NCI-H82 (cell line): ENCODE data around the gene SPHK2.
A peak's percentile ranks its signal among the peaks of the same experiment; 100 is the strongest.
"Not testable (repeated sequence)": the region's sequence is repeated elsewhere in the genome, so short reads cannot be mapped to it uniquely, and the experiment has no call there.

Experiments
- DNase-seq: peaks from one replicate; lab custom pipeline; 2025; lab: John Stamatoyannopoulos, UW

SPHK2 gene

DNA sequence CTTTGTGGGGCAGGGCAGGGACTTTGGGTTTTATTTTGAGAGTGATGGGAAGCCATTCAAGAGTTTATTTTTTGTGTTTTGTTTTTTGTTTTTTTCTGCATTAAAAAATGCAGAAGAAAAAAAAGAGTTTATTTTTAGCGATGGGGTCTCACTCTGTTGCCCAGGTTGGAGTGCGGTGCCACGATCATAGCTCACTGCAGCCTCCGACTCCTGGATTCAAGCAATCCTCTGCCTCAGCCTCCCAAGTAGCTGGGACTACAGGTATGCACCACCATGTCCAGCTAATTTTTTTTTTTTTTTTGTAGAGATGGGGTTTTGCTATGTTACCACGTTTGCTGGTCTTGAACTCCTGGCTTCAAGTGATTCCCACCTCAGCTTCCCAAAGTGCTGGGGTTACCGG, 39.2 kb downstream of the SPHK2 start:
- no peak for DNase-seq

DNA sequence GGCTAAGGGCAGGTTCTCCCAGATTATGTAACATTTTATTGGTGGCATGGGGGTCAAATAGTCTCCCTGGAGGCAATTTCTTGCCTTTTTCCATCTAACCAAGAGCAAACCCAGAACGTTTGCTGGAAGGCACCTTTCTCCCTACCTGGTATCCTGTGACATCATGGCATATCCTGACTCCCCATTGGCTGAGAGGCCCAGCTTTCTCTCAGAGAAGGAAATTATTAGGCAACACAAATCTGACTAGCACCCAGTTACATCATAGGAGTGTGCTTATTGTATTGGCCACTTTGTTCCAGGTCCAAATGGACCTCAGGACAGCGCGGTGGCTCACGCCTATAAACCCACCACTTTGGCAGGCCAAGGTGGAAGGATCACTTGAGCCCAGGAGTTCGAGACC, 40.5 kb downstream of the SPHK2 start:
- no peak for DNase-seq

- peak; percentile 81 for DNase-seq
Observed at GRCh38 chr19:48660852-48661710, 41.8 kb downstream of the SPHK2 start.

DNA sequence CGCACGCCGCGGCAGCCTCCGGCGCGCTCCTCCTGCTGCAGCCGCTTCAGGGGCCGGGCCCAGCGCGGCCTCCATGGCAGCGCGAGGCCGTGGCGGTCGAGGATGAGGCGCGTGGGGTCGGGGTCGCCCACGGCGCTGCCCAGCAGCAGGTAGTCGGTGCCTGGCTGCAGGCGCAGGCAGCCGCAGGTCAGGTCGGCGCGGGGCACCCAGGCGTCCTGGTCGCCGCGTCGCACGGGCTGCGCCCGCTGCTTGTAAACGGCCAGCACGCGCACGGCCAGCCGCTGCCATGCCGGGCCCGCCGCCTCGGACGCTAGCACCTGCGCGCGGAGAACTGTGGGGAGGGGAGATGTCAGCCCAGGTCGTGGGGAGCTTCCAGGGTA, 42.4 kb downstream of the SPHK2 start:
- DNase-seq, result no peak

DNA sequence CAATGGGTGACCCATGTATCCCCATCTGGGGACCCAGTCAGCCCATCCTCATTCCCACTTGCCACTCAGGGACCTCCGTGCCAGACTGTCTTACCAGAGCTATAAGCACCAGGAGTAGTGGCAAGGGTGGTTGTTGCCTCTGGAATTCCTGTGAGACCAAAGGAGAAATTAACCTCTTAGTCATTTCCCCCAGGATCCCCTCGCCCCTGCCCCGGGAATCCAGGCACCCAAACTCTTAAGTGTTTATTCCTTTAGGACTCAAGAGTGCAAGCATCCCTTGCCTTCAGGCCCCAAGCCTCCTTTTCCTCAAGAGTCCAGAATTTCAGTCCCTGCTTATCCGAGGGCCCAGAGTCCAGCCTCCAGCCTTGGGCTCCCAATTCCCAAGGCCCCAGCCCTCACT, 44.4 kb downstream of the SPHK2 start:
- no peak for DNase-seq

DNA sequence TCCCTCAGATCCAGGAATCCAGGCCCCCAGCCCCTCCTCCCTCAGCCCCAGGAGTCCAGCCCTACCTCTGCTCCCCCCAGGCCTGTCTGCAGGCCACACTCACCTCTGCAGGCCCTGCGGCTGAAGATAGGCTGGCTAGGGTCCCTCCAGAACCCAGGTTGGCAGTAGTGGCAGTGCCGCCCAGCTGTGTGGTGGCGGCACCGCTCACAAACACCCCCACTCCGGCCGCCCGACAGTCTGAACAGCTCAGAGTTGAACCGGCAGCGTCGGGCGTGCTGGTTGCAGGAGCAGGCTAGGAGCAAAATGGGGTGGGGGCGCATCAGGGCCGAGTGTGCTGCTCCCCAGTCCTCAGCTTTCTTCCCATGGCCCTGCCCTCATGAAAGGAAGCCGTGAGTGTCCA, 45.2 kb downstream of the SPHK2 start:
- DNase-seq, result no peak

DNA sequence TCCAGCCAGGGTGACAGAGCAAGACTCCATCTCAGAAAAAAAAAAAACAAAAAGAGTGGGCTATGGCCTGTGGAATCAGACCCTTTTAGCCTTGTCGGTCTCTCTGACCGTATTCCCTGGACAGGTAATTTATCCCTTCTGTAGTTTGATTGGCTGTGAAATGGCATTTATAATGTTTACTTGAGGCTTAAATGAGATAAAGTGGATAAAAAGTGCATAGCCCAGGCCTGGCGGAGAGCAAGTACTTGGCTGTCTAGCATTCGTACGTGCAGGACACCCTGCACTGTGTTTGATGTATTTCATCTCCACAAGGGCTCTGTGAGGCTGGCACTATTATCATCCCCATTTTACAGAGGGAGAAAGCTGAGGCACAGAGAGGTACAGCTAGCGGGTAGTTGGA, 46.5 kb downstream of the SPHK2 start:
- no peak for DNase-seq

DNA sequence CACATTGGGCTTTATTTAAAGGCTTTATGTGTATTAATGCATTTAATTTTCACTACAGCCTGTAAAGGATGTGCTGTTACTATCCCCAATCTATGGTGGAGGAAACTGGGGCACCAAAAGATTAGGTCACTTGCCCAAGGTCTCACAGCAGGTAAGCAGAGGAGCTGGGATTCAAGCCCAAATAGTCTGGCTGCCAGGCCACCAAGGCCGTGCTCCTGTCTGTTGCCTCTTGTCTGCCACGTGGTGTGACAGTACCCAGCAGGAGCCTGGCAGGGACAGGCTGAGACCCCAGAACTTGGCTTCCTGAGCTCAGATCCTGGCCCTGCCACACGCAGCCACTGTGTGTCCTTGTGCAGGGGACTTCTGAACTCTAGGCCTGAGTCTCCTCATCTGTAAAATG, 49.0 kb downstream of the SPHK2 start:
- DNase-seq, result no peak

- no peak for DNase-seq
Observed at GRCh38 chr19:48668761-48669160, 49.5 kb downstream of the SPHK2 start.

- no peak for DNase-seq
Observed at GRCh38 chr19:48669903-48670668, 50.8 kb downstream of the SPHK2 start.

GRCh38 chr19:48670699-48671445, 51.6 kb downstream of the SPHK2 start:
- DNase-seq, result peak; percentile 25

DNA sequence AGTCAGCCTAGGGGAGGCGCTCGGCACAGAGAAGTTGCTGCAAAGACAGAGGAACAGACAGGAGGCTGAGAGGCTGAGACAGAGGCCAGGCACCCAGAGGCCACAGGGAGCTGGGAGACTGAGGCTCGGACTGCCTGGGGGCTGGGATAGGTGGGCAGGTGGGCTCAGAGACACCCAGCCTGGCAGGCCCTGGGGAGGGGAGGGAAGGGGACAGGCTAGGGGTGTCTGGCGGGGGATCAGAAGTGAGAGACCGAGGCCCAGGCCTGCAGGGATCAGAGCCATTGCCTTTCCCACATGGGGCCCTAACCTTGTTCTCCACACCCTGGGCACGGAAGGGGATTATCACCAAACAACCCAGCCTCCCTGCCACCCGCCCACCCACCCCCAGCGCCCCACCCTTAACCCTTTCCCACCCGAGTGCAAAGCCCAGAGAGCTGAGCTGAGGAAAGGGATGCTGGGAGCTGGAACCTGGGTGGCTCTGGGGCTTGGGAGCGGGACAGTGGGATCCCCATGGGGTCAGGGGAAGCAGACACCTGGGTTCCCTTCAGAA, 52.2 kb downstream of the SPHK2 start:
- peak; percentile 36 for DNase-seq

DNA sequence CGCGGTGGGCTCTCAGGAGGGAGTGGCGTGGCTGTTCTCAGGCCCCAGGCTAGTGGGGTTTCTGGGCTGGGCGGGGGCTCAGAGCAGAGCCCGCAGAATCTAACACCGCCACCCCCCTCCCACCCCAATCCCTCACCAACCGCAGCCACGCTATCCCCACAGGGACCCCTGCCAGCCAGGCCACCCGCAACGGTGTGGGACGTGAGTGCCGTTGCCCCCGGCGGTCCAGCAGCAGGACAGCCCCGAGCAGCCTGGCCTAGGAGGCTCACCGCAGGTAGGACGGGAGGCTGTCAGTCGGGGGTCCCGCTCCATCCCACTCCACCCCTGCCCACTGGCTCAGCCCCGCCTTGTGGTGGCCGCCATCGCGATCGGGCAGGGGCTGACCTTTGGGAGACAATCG, 53.7 kb downstream of the SPHK2 start, which contains the start of gene NTN5:
NTN5 (minus strand) TSS at position 24 of the 400 bp plus-strand sequence. CDS start 2,031 bp downstream, outside the sequence.
- no peak for DNase-seq

GRCh38 chr19:48673436-48674100, 54.3 kb downstream of the SPHK2 start:
- no peak for DNase-seq

- no peak for DNase-seq
Observed at GRCh38 chr19:48674216-48674809, 55.0 kb downstream of the SPHK2 start.

- DNase-seq, result peak; percentile 92
Observed at GRCh38 chr19:48674921-48675824, 55.9 kb downstream of the SPHK2 start.

- DNase-seq, result no peak
Observed at GRCh38 chr19:48676487-48676886, 57.2 kb downstream of the SPHK2 start.

- DNase-seq, result no peak
Observed at GRCh38 chr19:48676887-48677286, 57.6 kb downstream of the SPHK2 start.

DNA sequence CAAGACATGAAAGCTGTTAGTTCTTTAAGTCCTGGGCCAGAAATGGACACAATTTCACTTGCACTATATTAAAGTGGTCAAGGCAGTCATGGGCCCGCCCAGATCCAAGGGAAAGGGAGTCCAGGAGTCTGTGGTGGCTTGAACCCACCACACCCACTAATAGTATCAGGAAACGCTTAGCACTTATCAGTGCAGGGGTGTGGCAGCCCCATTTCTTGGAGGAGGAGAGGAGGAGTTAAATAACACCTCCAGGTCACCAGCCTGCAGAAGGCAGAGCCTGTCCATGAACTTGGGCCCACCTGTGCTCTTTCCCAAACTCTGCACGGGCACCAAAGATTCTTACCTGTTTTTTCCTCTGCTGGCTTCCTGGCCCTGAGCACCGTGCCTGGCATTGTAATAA, 58.9 kb downstream of the SPHK2 start:
- no peak for DNase-seq

DNA sequence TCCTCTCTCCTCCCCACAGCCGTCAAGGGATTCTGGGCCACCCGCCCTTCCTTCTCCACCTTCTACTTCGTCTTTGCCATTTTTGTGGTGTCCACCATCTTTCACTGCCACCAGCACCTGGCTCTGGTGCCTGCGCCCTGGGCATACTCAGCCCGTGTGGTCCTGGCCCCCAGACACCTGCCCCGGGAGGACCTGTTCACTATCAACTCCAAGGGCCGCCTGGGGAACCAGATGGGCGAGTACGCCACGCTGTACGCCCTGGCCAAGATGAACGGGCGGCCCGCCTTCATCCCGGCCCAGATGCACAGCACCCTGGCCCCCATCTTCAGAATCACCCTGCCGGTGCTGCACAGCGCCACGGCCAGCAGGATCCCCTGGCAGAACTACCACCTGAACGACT, 60.7 kb downstream of the SPHK2 start:
- DNase-seq, result not testable (repeated sequence)
